GM21360 (cell line): ENCODE results near the gene AFAP1.

Source experiments
- ATAC-seq: cut with Tn5 transposase; IDR thresholded peaks from one replicate; pipeline ENCODE4 v1.9.1; 2021; ENCODE audit warnings: mild to moderate bottlenecking, moderate library complexity; ENCODE audit not compliant: unreplicated experiment

AFAP1 gene

GRCh38 chr4:7774301-7775294 lies 165.1 kb downstream of the AFAP1 start:
- ATAC-seq: no peak

- ATAC-seq: no peak
Observed at GRCh38 chr4:7773401-7774180, 166.1 kb downstream of the AFAP1 start.

GRCh38 chr4:7772711-7773385 lies 166.8 kb downstream of the AFAP1 start:
- no peak for ATAC-seq

GRCh38 chr4:7771541-7772507 lies 167.8 kb downstream of the AFAP1 start:
- ATAC-seq: peak; percentile 84

- no peak for ATAC-seq
Observed at GRCh38 chr4:7771056-7771455, 168.6 kb downstream of the AFAP1 start.

- ATAC-seq: no peak
Observed at GRCh38 chr4:7770224-7771050, 169.2 kb downstream of the AFAP1 start.

- no peak for ATAC-seq
Observed at GRCh38 chr4:7769396-7770223, 170.1 kb downstream of the AFAP1 start.

- ATAC-seq: no peak
Observed at GRCh38 chr4:7768736-7769135, 170.9 kb downstream of the AFAP1 start.

GRCh38 chr4:7767966-7768365 lies 171.7 kb downstream of the AFAP1 start:
- ATAC-seq: no peak

- no peak for ATAC-seq
Observed at GRCh38 chr4:7767526-7767925, 172.1 kb downstream of the AFAP1 start.

- no peak for ATAC-seq
Observed at GRCh38 chr4:7766661-7767345, 172.9 kb downstream of the AFAP1 start.

GRCh38 chr4:7766086-7766485 lies 173.6 kb downstream of the AFAP1 start:
- ATAC-seq: no peak

GRCh38 chr4:7765666-7766065 lies 174.0 kb downstream of the AFAP1 start:
- no peak for ATAC-seq

- ATAC-seq: no peak
Observed at GRCh38 chr4:7764466-7764865, 175.2 kb downstream of the AFAP1 start.

- ATAC-seq: no peak
Observed at GRCh38 chr4:7763788-7764187, 175.9 kb downstream of the AFAP1 start.

- no peak for ATAC-seq
Observed at GRCh38 chr4:7763106-7763505, 176.6 kb downstream of the AFAP1 start.

- ATAC-seq: no peak
Observed at GRCh38 chr4:7762376-7763030, 177.2 kb downstream of the AFAP1 start.
